ENCODE results near the gene DNMT1.
A peak's percentile ranks its signal among the peaks of the same experiment; 100 is the strongest.

The DNMT1 gene

DNA sequence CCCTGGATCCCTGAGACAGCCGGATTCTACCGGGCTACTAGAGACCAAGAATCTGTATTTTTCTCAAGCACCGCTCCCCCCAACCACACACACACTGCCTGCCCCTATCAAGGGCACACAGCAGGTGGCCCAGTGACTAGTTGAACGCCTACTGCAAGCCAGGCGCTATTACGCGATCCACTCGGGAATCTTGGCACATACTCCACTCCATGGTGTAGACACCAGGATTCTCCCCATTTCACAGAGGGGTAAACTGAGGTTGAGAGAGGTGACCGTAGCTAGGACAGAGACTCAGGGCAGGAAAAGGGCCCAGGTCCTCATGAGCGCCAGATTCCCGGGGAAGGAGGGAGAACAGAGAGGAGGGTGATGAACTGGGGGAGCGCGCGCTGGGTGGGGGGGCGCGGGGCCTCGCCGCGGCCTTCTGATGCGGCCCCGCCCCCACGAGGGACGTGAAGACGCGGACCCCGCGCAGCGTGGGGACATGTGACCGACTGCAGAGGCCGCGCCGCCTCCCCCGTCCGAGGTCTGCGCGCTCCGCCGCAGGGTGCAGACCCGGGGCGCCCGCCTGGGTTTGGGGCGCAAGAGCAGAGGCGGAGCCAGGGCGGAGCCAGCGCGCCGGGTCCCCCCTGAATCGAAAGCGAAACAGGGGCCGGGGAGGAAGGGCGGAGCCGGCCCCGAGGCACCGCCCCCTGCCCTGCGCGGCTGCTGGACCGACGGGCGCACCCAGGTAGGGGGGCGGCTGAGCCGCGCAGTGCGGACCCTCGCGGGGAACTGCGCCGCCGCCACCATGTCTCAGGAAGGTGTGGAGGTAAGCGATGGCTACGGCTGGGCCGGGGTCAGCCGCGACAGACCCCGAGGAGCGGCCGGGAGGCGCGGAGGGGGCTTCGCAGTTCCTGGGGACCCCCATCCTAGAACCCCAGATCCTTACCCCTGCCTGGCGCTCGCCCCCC lies 108.8 kb downstream of the DNMT1 start, which contains the start of gene SHFL:
Gene SHFL (plus strand): TSS at position 677 of the 950 bp plus-strand sequence. CDS start 111 bp downstream, at position 788.
- H3K27me3 ChIP-seq (replicated peaks): no peaks in the 10 kb centered on the region
- H3K4me3 ChIP-seq (ENCODE audit: low read depth, low read length): peak within 1 kb of the TSS; percentile 81
- TF ChIP-seq, protein P1, sequence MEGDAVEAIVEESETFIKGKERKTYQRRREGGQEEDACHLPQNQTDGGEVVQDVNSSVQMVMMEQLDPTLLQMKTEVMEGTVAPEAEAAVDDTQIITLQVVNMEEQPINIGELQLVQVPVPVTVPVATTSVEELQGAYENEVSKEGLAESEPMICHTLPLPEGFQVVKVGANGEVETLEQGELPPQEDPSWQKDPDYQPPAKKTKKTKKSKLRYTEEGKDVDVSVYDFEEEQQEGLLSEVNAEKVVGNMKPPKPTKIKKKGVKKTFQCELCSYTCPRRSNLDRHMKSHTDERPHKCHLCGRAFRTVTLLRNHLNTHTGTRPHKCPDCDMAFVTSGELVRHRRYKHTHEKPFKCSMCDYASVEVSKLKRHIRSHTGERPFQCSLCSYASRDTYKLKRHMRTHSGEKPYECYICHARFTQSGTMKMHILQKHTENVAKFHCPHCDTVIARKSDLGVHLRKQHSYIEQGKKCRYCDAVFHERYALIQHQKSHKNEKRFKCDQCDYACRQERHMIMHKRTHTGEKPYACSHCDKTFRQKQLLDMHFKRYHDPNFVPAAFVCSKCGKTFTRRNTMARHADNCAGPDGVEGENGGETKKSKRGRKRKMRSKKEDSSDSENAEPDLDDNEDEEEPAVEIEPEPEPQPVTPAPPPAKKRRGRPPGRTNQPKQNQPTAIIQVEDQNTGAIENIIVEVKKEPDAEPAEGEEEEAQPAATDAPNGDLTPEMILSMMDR (IDR thresholded peaks at IDR 0.05; ENCODE audit: low read depth, low read length, missing control alignments): no peak
- in situ Hi-C loops (cut with HindIII; ENCODE audit: low pct_ligation_motif_present, low sequenced_read_pairs): no loop called here
- DNase-seq: peak; percentile 20
- H3K36me3 ChIP-seq (replicated peaks): peaks cover 14% of the 10 kb centered on the region
- peak within 1 kb of the TSS; percentile 26 for H3K27ac ChIP-seq

DNA sequence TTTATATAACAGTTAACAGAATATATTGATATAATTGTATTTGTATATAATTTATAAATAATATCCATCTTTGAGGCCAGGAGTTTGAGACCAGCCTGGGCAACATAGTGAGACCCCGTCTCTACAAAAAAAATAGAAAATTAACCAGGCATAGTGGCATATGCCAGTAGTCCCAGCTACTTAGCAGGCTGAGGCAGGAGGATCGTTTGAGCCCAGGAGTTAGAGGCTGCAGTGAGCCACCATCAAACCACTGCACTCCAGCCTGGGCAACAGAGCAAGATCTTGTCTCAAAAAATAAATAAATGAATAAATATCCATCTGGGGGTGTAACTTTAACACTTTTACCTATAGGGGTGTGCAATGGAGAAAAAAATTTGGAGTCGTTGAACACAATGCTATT lies 110.0 kb downstream of the DNMT1 start:
- in situ Hi-C loops (cut with HindIII; ENCODE audit: low pct_ligation_motif_present, low sequenced_read_pairs): no loop called here
- no peaks in the 10 kb centered on the region for H3K27me3 ChIP-seq (replicated peaks)
- no peak overlapping the region for H3K4me3 ChIP-seq (ENCODE audit: low read depth, low read length)
- H3K27ac ChIP-seq: no peak overlapping the region
- peaks cover 7% of the 10 kb centered on the region for H3K36me3 ChIP-seq (replicated peaks)
- TF ChIP-seq, protein P1 (IDR thresholded peaks at IDR 0.05; ENCODE audit: low read depth, low read length, missing control alignments): no peak
- no peak for DNase-seq

DNA sequence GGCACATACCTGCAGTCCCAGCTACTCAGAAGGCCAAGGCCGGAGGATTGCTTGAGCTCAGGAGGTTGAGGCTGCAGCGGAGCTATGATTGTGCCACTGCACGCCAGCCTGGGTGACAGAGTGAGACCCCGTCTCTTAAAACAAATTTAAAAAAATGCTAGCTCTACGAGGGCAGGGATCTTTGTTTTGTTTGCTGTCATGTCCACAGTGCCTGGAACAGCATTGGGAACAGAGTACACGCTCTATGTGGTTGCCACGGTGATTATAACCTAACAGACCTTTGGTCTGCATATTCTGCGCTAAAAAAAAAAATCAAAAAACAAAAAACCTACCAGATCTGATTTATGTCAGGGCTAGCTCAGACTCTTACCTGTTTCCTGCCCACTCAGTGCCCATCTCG lies 110.8 kb downstream of the DNMT1 start:
- TF ChIP-seq, protein P1 (IDR thresholded peaks at IDR 0.05; ENCODE audit: low read depth, low read length, missing control alignments): no peak
- no peak overlapping the region for H3K4me3 ChIP-seq (ENCODE audit: low read depth, low read length)
- no peaks in the 10 kb centered on the region for H3K27me3 ChIP-seq (replicated peaks)
- no peak overlapping the region for H3K27ac ChIP-seq
- no peak for DNase-seq
- in situ Hi-C loops (cut with HindIII; ENCODE audit: low pct_ligation_motif_present, low sequenced_read_pairs): no loop called here
- no peaks in the 10 kb centered on the region for H3K36me3 ChIP-seq (replicated peaks)
